ENCODE data around the gene PRDM15. TPM values are rescaled to one million over a fixed set of nuclear protein-coding genes. Genes with fewer than 3 reads are reported as not detected.

Gene PRDM15
- total and polyA plus RNA-seq, 2 donors (not counting 1 experiment from before 2014, with no cell fraction given) = 2.3 to 3.6 TPM

- no peak for DNase-seq (ENCODE audit: low read depth in 2 of 2)
- H3K9ac ChIP-seq (ENCODE audit: insufficient read depth, low read length) = no peak overlapping the region
- peak overlapping the region; percentile 46 to 56 (median 50) for H3K4me3 ChIP-seq (replicated peaks in 1 of 4; ENCODE audit: control extremely low read depth in 1 of 4, insufficient read depth in 1 of 4, low read depth in 3 of 4, low read length in 4 of 4)
- TF ChIP-seq EZH2 (IDR thresholded peaks at IDR 0.05; ENCODE audit: low read length, missing control alignments) = no peak
- TF ChIP-seq, protein P1, sequence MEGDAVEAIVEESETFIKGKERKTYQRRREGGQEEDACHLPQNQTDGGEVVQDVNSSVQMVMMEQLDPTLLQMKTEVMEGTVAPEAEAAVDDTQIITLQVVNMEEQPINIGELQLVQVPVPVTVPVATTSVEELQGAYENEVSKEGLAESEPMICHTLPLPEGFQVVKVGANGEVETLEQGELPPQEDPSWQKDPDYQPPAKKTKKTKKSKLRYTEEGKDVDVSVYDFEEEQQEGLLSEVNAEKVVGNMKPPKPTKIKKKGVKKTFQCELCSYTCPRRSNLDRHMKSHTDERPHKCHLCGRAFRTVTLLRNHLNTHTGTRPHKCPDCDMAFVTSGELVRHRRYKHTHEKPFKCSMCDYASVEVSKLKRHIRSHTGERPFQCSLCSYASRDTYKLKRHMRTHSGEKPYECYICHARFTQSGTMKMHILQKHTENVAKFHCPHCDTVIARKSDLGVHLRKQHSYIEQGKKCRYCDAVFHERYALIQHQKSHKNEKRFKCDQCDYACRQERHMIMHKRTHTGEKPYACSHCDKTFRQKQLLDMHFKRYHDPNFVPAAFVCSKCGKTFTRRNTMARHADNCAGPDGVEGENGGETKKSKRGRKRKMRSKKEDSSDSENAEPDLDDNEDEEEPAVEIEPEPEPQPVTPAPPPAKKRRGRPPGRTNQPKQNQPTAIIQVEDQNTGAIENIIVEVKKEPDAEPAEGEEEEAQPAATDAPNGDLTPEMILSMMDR (conservative IDR thresholded peaks at IDR 0.05 in 1 of 2, IDR thresholded peaks at IDR 0.05 in 1 of 2; ENCODE audit: low read depth in 1 of 2, low read length in 2 of 2) = no peak
- peaks cover 67% of the 10 kb centered on the region for H3K27me3 ChIP-seq (ENCODE audit: control insufficient read depth, insufficient read depth, low read length)
- peak overlapping the region; percentile 91 for H3K4me2 ChIP-seq (ENCODE audit: extremely low read depth, insufficient read depth, low read length)
- H3K27ac ChIP-seq (ENCODE audit: insufficient read depth, low read length) = no peak overlapping the region
- peaks cover 2% of the 10 kb centered on the region for H3K4me1 ChIP-seq (ENCODE audit: control insufficient read depth, extremely low read depth, insufficient read depth, low read length)
- H2AFZ ChIP-seq (ENCODE audit: low read length) = no peak overlapping the region
- H3K79me2 ChIP-seq (ENCODE audit: control insufficient read depth, insufficient read depth, low read length) = no peaks in the 10 kb centered on the region
- H4K20me1 ChIP-seq (ENCODE audit: control insufficient read depth, extremely low read depth, insufficient read depth, low read length) = no peaks in the 10 kb centered on the region
- no peaks in the 10 kb centered on the region for H3K9me3 ChIP-seq (ENCODE audit: control insufficient read depth, insufficient read depth, low read depth, low read length)
- no peaks in the 10 kb centered on the region for H3K36me3 ChIP-seq (ENCODE audit: control insufficient read depth, insufficient read depth, low read length)
Observed at GRCh38 chr21:41769111-41769510, 110.0 kb downstream of the PRDM15 start.

DNA sequence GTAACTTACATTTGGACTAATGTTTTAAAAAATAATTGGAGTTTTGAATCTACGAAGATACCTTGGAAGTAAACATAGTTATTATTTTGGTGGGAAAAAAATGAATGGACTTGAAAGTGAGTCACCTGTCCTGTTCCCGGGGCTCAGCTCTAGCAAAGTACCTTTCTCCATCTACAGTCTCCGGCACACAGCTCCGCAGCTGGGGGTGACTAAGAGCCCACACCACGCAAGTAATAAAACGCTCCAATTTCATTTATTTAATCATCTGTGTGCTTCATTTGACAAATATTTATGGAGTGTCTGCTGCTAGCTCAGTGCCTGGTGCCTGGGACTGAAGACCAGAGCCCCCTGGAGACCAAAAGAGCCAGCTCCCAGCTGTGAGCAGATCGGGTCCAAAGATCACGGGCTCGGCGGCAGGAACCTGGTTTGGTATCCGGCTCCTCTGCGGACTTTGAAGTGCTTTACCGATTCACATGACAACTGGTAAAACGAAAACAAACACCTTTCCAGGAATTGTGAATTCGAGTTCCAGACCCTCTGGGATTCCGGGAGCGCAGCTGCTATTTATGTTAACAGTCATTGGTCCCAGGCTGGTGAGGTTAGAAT, 110.6 kb downstream of the PRDM15 start:
- Histone ChIP-seq H2AFZ (ENCODE audit: low read length) (no peak overlapping the region), H3K4me1 (ENCODE audit: control insufficient read depth, extremely low read depth, insufficient read depth, low read length) (peaks cover 2% of the 10 kb centered on the region), H3K27ac (ENCODE audit: insufficient read depth, low read length) (no peak overlapping the region), H3K79me2 (ENCODE audit: control insufficient read depth, insufficient read depth, low read length) (no peaks in the 10 kb centered on the region), H3K4me2 (ENCODE audit: extremely low read depth, insufficient read depth, low read length) (peak overlapping the region; percentile 91), H3K27me3 (ENCODE audit: control insufficient read depth, insufficient read depth, low read length) (peaks cover 67% of the 10 kb centered on the region), H3K9me3 (ENCODE audit: control insufficient read depth, insufficient read depth, low read depth, low read length) (no peaks in the 10 kb centered on the region), H3K9ac (ENCODE audit: insufficient read depth, low read length) (peak overlapping the region; percentile 20), H3K4me3 (replicated peaks in 1 of 4; ENCODE audit: control extremely low read depth in 1 of 4, insufficient read depth in 1 of 4, low read depth in 3 of 4, low read length in 4 of 4) (peak overlapping the region; percentile 46 to 56 (median 50)), H3K36me3 (ENCODE audit: control insufficient read depth, insufficient read depth, low read length) (no peaks in the 10 kb centered on the region), H4K20me1 (ENCODE audit: control insufficient read depth, extremely low read depth, insufficient read depth, low read length) (no peaks in the 10 kb centered on the region)
- DNase-seq (ENCODE audit: low read depth in 2 of 2) = peak; percentile 43 to 85
- TF ChIP-seq, protein P1 (conservative IDR thresholded peaks at IDR 0.05 in 1 of 2, IDR thresholded peaks at IDR 0.05 in 1 of 2; ENCODE audit: low read depth in 1 of 2, low read length in 2 of 2) = peak; percentile 36 to 39
- no peak for TF ChIP-seq EZH2 (IDR thresholded peaks at IDR 0.05; ENCODE audit: low read length, missing control alignments)

DNA sequence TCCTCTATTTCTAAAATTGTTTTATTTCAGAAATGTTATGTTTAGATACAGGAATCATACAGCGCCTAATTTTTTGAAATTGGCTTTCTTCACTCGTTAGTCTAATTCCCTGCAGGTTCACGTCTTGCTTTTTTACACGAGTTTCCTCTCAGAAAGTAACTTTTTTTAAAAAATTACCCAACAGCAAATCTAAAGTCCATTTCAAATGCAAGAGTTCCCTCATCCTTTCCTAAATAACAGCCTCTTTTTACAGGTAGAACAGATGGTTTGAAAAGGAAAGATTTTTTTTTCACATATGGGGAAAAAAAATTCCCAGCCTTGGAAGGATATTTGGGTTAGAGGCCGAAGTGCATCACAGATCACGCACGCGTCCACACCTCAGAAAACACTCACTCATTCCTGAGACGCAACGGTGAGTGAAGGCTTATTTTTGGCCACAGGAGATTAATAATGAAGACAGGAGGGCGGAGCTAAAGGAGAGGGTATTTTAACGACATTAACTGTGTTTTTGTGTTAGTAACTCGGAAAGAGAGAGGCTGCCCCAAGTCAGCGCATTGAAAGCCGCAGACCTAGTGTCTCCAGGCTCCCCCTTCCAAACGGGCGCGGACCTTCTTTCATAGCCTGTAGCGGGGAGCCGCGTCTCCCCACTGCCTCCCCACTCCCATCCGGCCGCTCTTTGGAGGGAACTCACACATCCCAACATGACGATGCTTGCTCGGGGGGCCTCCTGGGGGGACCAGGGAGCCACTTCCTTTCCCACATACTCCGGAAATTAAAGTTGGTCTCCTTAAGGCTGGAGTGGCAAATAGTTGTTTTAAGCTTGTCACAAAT, 111.3 kb downstream of the PRDM15 start:
- no peaks in the 10 kb centered on the region for H4K20me1 ChIP-seq (ENCODE audit: control insufficient read depth, extremely low read depth, insufficient read depth, low read length)
- H3K4me3 ChIP-seq (replicated peaks in 1 of 4; ENCODE audit: control extremely low read depth in 1 of 4, insufficient read depth in 1 of 4, low read depth in 3 of 4, low read length in 4 of 4) = peak overlapping the region in 3 of 4 experiments; percentile 12 to 55 (median 46)
- TF ChIP-seq, protein P1 (conservative IDR thresholded peaks at IDR 0.05 in 1 of 2, IDR thresholded peaks at IDR 0.05 in 1 of 2; ENCODE audit: low read depth in 1 of 2, low read length in 2 of 2) = no peak
- TF ChIP-seq EZH2 (IDR thresholded peaks at IDR 0.05; ENCODE audit: low read length, missing control alignments) = no peak
- no peak overlapping the region for H3K27ac ChIP-seq (ENCODE audit: insufficient read depth, low read length)
- H3K27me3 ChIP-seq (ENCODE audit: control insufficient read depth, insufficient read depth, low read length) = peaks cover 70% of the 10 kb centered on the region
- H3K4me2 ChIP-seq (ENCODE audit: extremely low read depth, insufficient read depth, low read length) = peak overlapping the region; percentile 91
- H3K79me2 ChIP-seq (ENCODE audit: control insufficient read depth, insufficient read depth, low read length) = no peaks in the 10 kb centered on the region
- peak in 1 of 2 donors; percentile 32 for DNase-seq (ENCODE audit: low read depth in 2 of 2)
- H3K4me1 ChIP-seq (ENCODE audit: control insufficient read depth, extremely low read depth, insufficient read depth, low read length) = peaks cover 2% of the 10 kb centered on the region
- no peaks in the 10 kb centered on the region for H3K36me3 ChIP-seq (ENCODE audit: control insufficient read depth, insufficient read depth, low read length)
- no peak overlapping the region for H3K9ac ChIP-seq (ENCODE audit: insufficient read depth, low read length)
- H3K9me3 ChIP-seq (ENCODE audit: control insufficient read depth, insufficient read depth, low read depth, low read length) = no peaks in the 10 kb centered on the region
- no peak overlapping the region for H2AFZ ChIP-seq (ENCODE audit: low read length)

All from fibroblast of lung (primary cell).